Natural killer cell (primary cell): ENCODE data around the gene KCNQ1OT1. TPM values are rescaled to one million over a fixed set of nuclear protein-coding genes. Genes with fewer than 3 reads are reported as not detected.

ENCODE experiments used
- ATAC-seq, 3 donors: fragments of 150-1000 bp in 2 of 3; fragments of 200-7000 bp in 1 of 3; cut with Tn5 transposase; 1 replicate in 1 of 3; 2 replicates in 2 of 3; pipeline ENCODE4 v1.10.0; 2021; ENCODE audit warnings: mild to moderate bottlenecking in 2 of 3, moderate library complexity in 2 of 3
- DNase-seq, 2 donors: peaks; one replicate each; pipeline versions ENCODE4 v3.0.0 to v3.0.0-alpha.2; 2013 to 2021; ENCODE audit warnings: mixed read lengths in 1 of 2
- H3K27ac ChIP-seq: one replicate; pipeline ENCODE4 v1.5.1; 2013; ENCODE audit warnings: mild to moderate bottlenecking, low read length
- H3K27me3 ChIP-seq: one replicate; pipeline ENCODE4 v1.6.1; 2013; ENCODE audit warnings: low read length; ENCODE audit not compliant: control insufficient read depth, insufficient read depth
- H3K36me3 ChIP-seq: one replicate; pipeline ENCODE4 v1.6.1; 2013; ENCODE audit warnings: low read length; ENCODE audit not compliant: control insufficient read depth, insufficient read depth
- H3K4me1 ChIP-seq: one replicate; pipeline ENCODE4 v1.6.1; 2013; ENCODE audit warnings: low read length; ENCODE audit not compliant: control insufficient read depth, insufficient read depth
- H3K4me3 ChIP-seq: one replicate; pipeline ENCODE4 v1.5.1; 2013; ENCODE audit warnings: low read length
- H3K9me3 ChIP-seq: one replicate; pipeline ENCODE4 v1.6.1; 2013; ENCODE audit warnings: low read length; ENCODE audit not compliant: control insufficient read depth, insufficient read depth
- H3K27ac Mint-ChIP-seq, 2 donors: one replicate each; pipeline ENCODE4 v1.8.0; 2022; ENCODE audit warnings: mild to moderate bottlenecking in 2 of 2, mixed read lengths in 2 of 2, moderate library complexity in 1 of 2
- H3K27me3 Mint-ChIP-seq, 2 donors: one replicate each; pipeline ENCODE4 v1.8.0; 2022; ENCODE audit warnings: low read depth in 2 of 2, mixed read lengths in 2 of 2
- H3K36me3 Mint-ChIP-seq: one replicate; pipeline ENCODE4 v1.8.0; 2022; ENCODE audit warnings: mixed read lengths
- H3K4me1 Mint-ChIP-seq, 2 donors: one replicate each; pipeline ENCODE4 v1.8.0; 2022; ENCODE audit warnings: mixed read lengths in 2 of 2
- H3K4me3 Mint-ChIP-seq: one replicate; pipeline ENCODE4 v1.8.0; 2022; ENCODE audit warnings: mild to moderate bottlenecking, moderate library complexity, mixed read lengths
- H3K9me3 Mint-ChIP-seq, 2 donors: one replicate each; pipeline ENCODE4 v1.8.0; 2022; ENCODE audit warnings: mixed read lengths in 2 of 2
- CTCF ChIP-seq: fragments of 200-600 bp; IDR thresholded peaks from one replicate; pipeline ENCODE4 v1.8.0; 2022; ENCODE audit warnings: antibody characterized with exemption
- WGBS: methylation state at CpG from one replicate; pipeline ENCODE4 v1.1.7; 2013; ENCODE audit warnings: missing lambda C conversion rate; ENCODE audit not compliant: insufficient coverage; 5-methylcytosine and 5-hydroxymethylcytosine counted together
- intact Hi-C: fragments of 100-400 bp; cut with micrococcal nuclease; formaldehyde crosslinking; loops from one replicate; pipeline ENCODE4 v1.14.2; 2022
- total RNA-seq, 4 donors: library from RNA; stranded (reverse); fragments of 120-200 nt in 1 of 4; gene quantifications; one replicate each; pipeline versions ENCODE4 v1.2.3 to v1.2.4, GENCODE V29; 2013 to 2022

The KCNQ1OT1 gene
- total RNA-seq, 3 donors from 2014 or later (not counting 1 experiment from before 2014, with no cell fraction given), result 0.72 to 0.78 (median 0.75) TPM

- Histone ChIP-seq H3K9me3 (peaks cover 5% of the 10 kb centered on the region), H3K27me3 (no peaks in the 10 kb centered on the region), H3K4me1 (no peaks in the 10 kb centered on the region), H3K27ac (no peak overlapping the region), H3K4me3 (no peak overlapping the region), H3K36me3 (no peaks in the 10 kb centered on the region)
- intact Hi-C loops, result no loop called here
- DNase-seq, result no peak
- no peak for TF ChIP-seq CTCF
- no peak overlapping the region for H3K4me3 Mint-ChIP-seq
- no peak for ATAC-seq
- peaks cover 0 to 6% of the 10 kb centered on the region in 2 donors for H3K9me3 Mint-ChIP-seq
- peaks cover 9 to 36% of the 10 kb centered on the region in 2 donors for H3K27me3 Mint-ChIP-seq
- no peaks in the 10 kb centered on the region for H3K36me3 Mint-ChIP-seq
- H3K27ac Mint-ChIP-seq, result no peak overlapping the region
- 100% methylated on average over 1 of the region's 2 CpGs for WGBS
- no peaks in the 10 kb centered on the region for H3K4me1 Mint-ChIP-seq
Measured at GRCh38 chr11:2660357-2660939, 39.3 kb downstream of the KCNQ1OT1 start.

- DNase-seq (no peak), ATAC-seq (no peak)
- Mint-ChIP-seq H3K4me1 (no peaks in the 10 kb centered on the region), H3K9me3 (peaks cover 0 to 6% of the 10 kb centered on the region in 2 donors), H3K27me3 (peaks cover 15 to 37% of the 10 kb centered on the region in 2 donors), H3K27ac (no peak overlapping the region), H3K36me3 (peaks cover 1% of the 10 kb centered on the region), H3K4me3 (no peak overlapping the region)
- no peaks in the 10 kb centered on the region for H3K36me3 ChIP-seq
- no peaks in the 10 kb centered on the region for H3K27me3 ChIP-seq
- intact Hi-C loops, result no loop called here
- no peak overlapping the region for H3K27ac ChIP-seq
- H3K9me3 ChIP-seq, result peaks cover 5% of the 10 kb centered on the region
- 90% methylated on average over 6 of the region's 8 CpGs for WGBS
- H3K4me3 ChIP-seq, result no peak overlapping the region
- no peaks in the 10 kb centered on the region for H3K4me1 ChIP-seq
- no peak for TF ChIP-seq CTCF
Measured at GRCh38 chr11:2657697-2658284, 42.0 kb downstream of the KCNQ1OT1 start.

- Mint-ChIP-seq H3K4me1 (no peaks in the 10 kb centered on the region), H3K9me3 (peaks cover 0 to 6% of the 10 kb centered on the region in 2 donors), H3K4me3 (no peak overlapping the region), H3K36me3 (peaks cover 7% of the 10 kb centered on the region), H3K27ac (no peak overlapping the region), H3K27me3 (peaks cover 18 to 42% of the 10 kb centered on the region in 2 donors)
- no peak for ATAC-seq
- no peak for TF ChIP-seq CTCF
- no peaks in the 10 kb centered on the region for H3K27me3 ChIP-seq
- DNase-seq, result no peak
- intact Hi-C loops, result no loop called here
- no peak overlapping the region for H3K27ac ChIP-seq
- H3K4me3 ChIP-seq, result no peak overlapping the region
- no peaks in the 10 kb centered on the region for H3K4me1 ChIP-seq
- H3K9me3 ChIP-seq, result peaks cover 5% of the 10 kb centered on the region
- H3K36me3 ChIP-seq, result no peaks in the 10 kb centered on the region
- 80% methylated on average over 1 of the region's 1 CpG for WGBS
Measured at GRCh38 chr11:2656859-2657258, 42.9 kb downstream of the KCNQ1OT1 start.
